ENCODE measurements around the gene GHRHR.

Gene GHRHR

GRCh38 chr7:30931929-30932540 is 31.7 kb upstream of the GHRHR start:
- Histone ChIP-seq H3K27ac (no peak overlapping the region), H3K4me3 (IDR thresholded peaks at IDR 0.05; ENCODE audit: insufficient read depth, low read depth, low read length) (no peak overlapping the region), H3K27me3 (ENCODE audit: insufficient read depth, low read depth) (no peaks in the 10 kb centered on the region; the same call in 1 of the 2 replicates), H3K4me2 (no peak overlapping the region), H4K20me1 (ENCODE audit: insufficient read depth) (no peaks in the 10 kb centered on the region), H3K9ac (no peak overlapping the region), H3K4me1 (ENCODE audit: low read depth, poor library complexity, severe bottlenecking) (no peaks in the 10 kb centered on the region), H3K36me3 (ENCODE audit: insufficient read depth) (no peaks in the 10 kb centered on the region), H3K79me2 (ENCODE audit: insufficient read depth, low read depth) (no peaks in the 10 kb centered on the region), H2AFZ (ENCODE audit: low read depth) (no peak overlapping the region)
- TF ChIP-seq CTCF (conservative IDR thresholded peaks at IDR 0.05; ENCODE audit: low read depth, low read length): no peak

GRCh38 chr7:30932562-30932961 is 31.2 kb upstream of the GHRHR start:
- Histone ChIP-seq H2AFZ (ENCODE audit: low read depth) (no peak overlapping the region), H3K4me3 (IDR thresholded peaks at IDR 0.05; ENCODE audit: insufficient read depth, low read depth, low read length) (no peak overlapping the region), H3K4me2 (no peak overlapping the region), H4K20me1 (ENCODE audit: insufficient read depth) (no peaks in the 10 kb centered on the region), H3K27me3 (ENCODE audit: insufficient read depth, low read depth) (no peaks in the 10 kb centered on the region; the same call in 1 of the 2 replicates), H3K9ac (no peak overlapping the region), H3K4me1 (ENCODE audit: low read depth, poor library complexity, severe bottlenecking) (no peaks in the 10 kb centered on the region), H3K79me2 (ENCODE audit: insufficient read depth, low read depth) (no peaks in the 10 kb centered on the region), H3K27ac (no peak overlapping the region), H3K36me3 (ENCODE audit: insufficient read depth) (no peaks in the 10 kb centered on the region)
- no peak for TF ChIP-seq CTCF (conservative IDR thresholded peaks at IDR 0.05; ENCODE audit: low read depth, low read length)

GRCh38 chr7:30933124-30933974 is 30.4 kb upstream of the GHRHR start:
- peaks cover 1% of the 10 kb centered on the region for H3K4me1 ChIP-seq (ENCODE audit: low read depth, poor library complexity, severe bottlenecking)
- H4K20me1 ChIP-seq (ENCODE audit: insufficient read depth): no peaks in the 10 kb centered on the region
- no peaks in the 10 kb centered on the region; the same call in 1 of the 2 replicates for H3K27me3 ChIP-seq (ENCODE audit: insufficient read depth, low read depth)
- no peak overlapping the region for H3K9ac ChIP-seq
- no peak overlapping the region for H3K27ac ChIP-seq
- no peak overlapping the region for H2AFZ ChIP-seq (ENCODE audit: low read depth)
- H3K36me3 ChIP-seq (ENCODE audit: insufficient read depth): no peaks in the 10 kb centered on the region
- no peak overlapping the region for H3K4me3 ChIP-seq (IDR thresholded peaks at IDR 0.05; ENCODE audit: insufficient read depth, low read depth, low read length)
- no peaks in the 10 kb centered on the region for H3K79me2 ChIP-seq (ENCODE audit: insufficient read depth, low read depth)
- no peak overlapping the region for H3K4me2 ChIP-seq
- no peak for TF ChIP-seq CTCF (conservative IDR thresholded peaks at IDR 0.05; ENCODE audit: low read depth, low read length)

GRCh38 chr7:30934225-30934624 is 29.5 kb upstream of the GHRHR start:
- no peak for TF ChIP-seq CTCF (conservative IDR thresholded peaks at IDR 0.05; ENCODE audit: low read depth, low read length)
- Histone ChIP-seq H3K4me3 (IDR thresholded peaks at IDR 0.05; ENCODE audit: insufficient read depth, low read depth, low read length) (no peak overlapping the region), H3K4me2 (no peak overlapping the region)

More at GRCh38 chr7:30934225-30934624, 29.5 kb upstream of the GHRHR start:
- H3K27me3 ChIP-seq (ENCODE audit: insufficient read depth, low read depth): no peaks in the 10 kb centered on the region; the same call in 1 of the 2 replicates
- no peaks in the 10 kb centered on the region for H4K20me1 ChIP-seq (ENCODE audit: insufficient read depth)
- H3K9ac ChIP-seq: no peak overlapping the region
- no peaks in the 10 kb centered on the region for H3K79me2 ChIP-seq (ENCODE audit: insufficient read depth, low read depth)
- H3K36me3 ChIP-seq (ENCODE audit: insufficient read depth): no peaks in the 10 kb centered on the region
- H3K4me1 ChIP-seq (ENCODE audit: low read depth, poor library complexity, severe bottlenecking): peaks cover 10% of the 10 kb centered on the region
- H2AFZ ChIP-seq (ENCODE audit: low read depth): no peak overlapping the region
- H3K27ac ChIP-seq: no peak overlapping the region

Measured in KMS-11 (cell line).